ENCODE data around the gene CACNA1D.

DNA sequence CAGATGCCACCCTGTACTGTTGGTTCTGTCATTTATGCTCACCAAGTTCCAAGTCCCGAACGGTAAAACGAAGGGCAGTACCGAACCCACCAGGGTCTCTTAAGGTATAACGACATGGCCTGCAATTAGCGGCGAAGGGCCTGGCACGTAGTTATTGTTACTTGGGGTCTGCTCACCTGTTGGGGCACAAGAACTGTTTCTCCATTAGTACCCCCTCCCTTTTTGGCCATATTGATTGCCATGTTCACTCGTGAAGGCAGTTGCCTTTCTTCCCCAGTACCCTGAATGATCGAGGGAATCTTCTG, 352.4 kb downstream of the CACNA1D start:
- TF ChIP-seq EZH2 (IDR thresholded peaks at IDR 0.05; ENCODE audit: borderline replicate concordance, low read depth, low read length, severe bottlenecking) (no peak), POLR2A (IDR thresholded peaks at IDR 0.05; ENCODE audit: low read depth, low read length) (no peak), POLR2AphosphoS5 (IDR thresholded peaks at IDR 0.05; ENCODE audit: insufficient read depth, low read depth, low read length) (no peak)
- TF ChIP-seq, protein P1, sequence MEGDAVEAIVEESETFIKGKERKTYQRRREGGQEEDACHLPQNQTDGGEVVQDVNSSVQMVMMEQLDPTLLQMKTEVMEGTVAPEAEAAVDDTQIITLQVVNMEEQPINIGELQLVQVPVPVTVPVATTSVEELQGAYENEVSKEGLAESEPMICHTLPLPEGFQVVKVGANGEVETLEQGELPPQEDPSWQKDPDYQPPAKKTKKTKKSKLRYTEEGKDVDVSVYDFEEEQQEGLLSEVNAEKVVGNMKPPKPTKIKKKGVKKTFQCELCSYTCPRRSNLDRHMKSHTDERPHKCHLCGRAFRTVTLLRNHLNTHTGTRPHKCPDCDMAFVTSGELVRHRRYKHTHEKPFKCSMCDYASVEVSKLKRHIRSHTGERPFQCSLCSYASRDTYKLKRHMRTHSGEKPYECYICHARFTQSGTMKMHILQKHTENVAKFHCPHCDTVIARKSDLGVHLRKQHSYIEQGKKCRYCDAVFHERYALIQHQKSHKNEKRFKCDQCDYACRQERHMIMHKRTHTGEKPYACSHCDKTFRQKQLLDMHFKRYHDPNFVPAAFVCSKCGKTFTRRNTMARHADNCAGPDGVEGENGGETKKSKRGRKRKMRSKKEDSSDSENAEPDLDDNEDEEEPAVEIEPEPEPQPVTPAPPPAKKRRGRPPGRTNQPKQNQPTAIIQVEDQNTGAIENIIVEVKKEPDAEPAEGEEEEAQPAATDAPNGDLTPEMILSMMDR (IDR thresholded peaks at IDR 0.05; ENCODE audit: extremely low read depth in 1 of 2, insufficient read depth in 1 of 2, low read depth in 1 of 2, low read length in 2 of 2) = no peak
- TF ChIP-seq, protein P2, sequence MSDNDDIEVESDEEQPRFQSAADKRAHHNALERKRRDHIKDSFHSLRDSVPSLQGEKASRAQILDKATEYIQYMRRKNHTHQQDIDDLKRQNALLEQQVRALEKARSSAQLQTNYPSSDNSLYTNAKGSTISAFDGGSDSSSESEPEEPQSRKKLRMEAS (IDR thresholded peaks at IDR 0.05; ENCODE audit: insufficient read depth, insufficient read length) = no peak
